GM12878 (cell line): Measurements from ENCODE around the gene LGALS3. TPM values are rescaled to one million over a fixed set of nuclear protein-coding genes. Genes with fewer than 3 reads are reported as not detected.

Source experiments
- ATAC-seq: fragments of 200-7000 bp; cut with Tn5 transposase; 3 replicates; pipeline ENCODE4 v1.9.1; 2020; ENCODE audit warnings: mild to moderate bottlenecking, moderate library complexity
- BruUV-seq: library from RNA; stranded (reverse); fragments of 400-500 nt; replicated peaks from 2 replicates; lab custom pipeline; 2021; lab: Mats Ljungman, UMichigan
- CTCF ChIA-PET: fragments of 300-600 bp; sonication (Branson Sonifier 250); formaldehyde crosslinking; extraction: SDS; loops from one replicate; lab custom pipeline; 2021; ENCODE audit warnings: inconsistent platforms; lab: Yijun Ruan, JAX
- POLR2A ChIA-PET: fragments of 350-600 bp; formaldehyde crosslinking; extraction: SDS; loops from one replicate; lab custom pipeline; 2021; ENCODE audit warnings: inconsistent platforms; lab: Charles Lee
- RAD21 ChIA-PET: fragments of 300-600 bp; sonication (Branson Sonifier 250); formaldehyde crosslinking; loops from one replicate; lab custom pipeline; 2023; ENCODE audit warnings: antibody characterized with exemption; ENCODE audit not compliant: unreplicated experiment; lab: Charles Lee
- SMC1A ChIA-PET: fragments of 300-600 bp; sonication (Branson Sonifier 250); formaldehyde crosslinking; loops from one replicate; lab custom pipeline; 2023; ENCODE audit not compliant: unreplicated experiment, uncharacterized antibody; lab: Charles Lee
- DNase-seq: peaks from one replicate; pipeline ENCODE4 v3.0.0-alpha.2; 2011; ENCODE audit warnings: low read depth, low spot score
- FAIRE-seq: peaks from 3 replicates; lab custom pipeline; 2011; peaks lifted over from hg19 to GRCh38; lab: Jason Lieb, UNC
- H2AFZ ChIP-seq: 2 replicates; pipeline ENCODE4 v1.6.0; 2011; ENCODE audit warnings: low read depth, low read length, control low read depth; ENCODE audit not compliant: control insufficient read depth
- H3K27ac ChIP-seq: 2 replicates; pipeline ENCODE4 v1.5.1; 2011; ENCODE audit warnings: control low read depth; ENCODE audit not compliant: control insufficient read depth, insufficient read depth
- H3K27me3 ChIP-seq, 2 experiments: replicated peaks in 1 of 2; 2 replicates each; pipeline versions ENCODE4 v1.6.0 to v1.6.1; 2011; ENCODE audit warnings: low read length in 1 of 2; ENCODE audit not compliant: control insufficient read depth in 2 of 2, insufficient read depth in 2 of 2
- H3K36me3 ChIP-seq, 2 experiments: 2 replicates each; pipeline ENCODE4 v1.5.1; 2011; ENCODE audit warnings: low read length in 1 of 2; ENCODE audit not compliant: control insufficient read depth in 2 of 2, insufficient read depth in 2 of 2
- H3K4me1 ChIP-seq: 2 replicates; pipeline ENCODE4 v1.6.1; 2011; ENCODE audit warnings: mild to moderate bottlenecking, low read length, moderate library complexity, mixed read lengths; ENCODE audit not compliant: control insufficient read depth, insufficient read depth
- H3K4me2 ChIP-seq: 2 replicates; pipeline ENCODE4 v1.6.0; 2011; ENCODE audit warnings: control low read depth; ENCODE audit not compliant: control insufficient read depth, insufficient read depth
- H3K4me3 ChIP-seq: fragments of 200-600 bp; sonication (generic); 2 replicates; pipeline ENCODE4 v1.5.1; 2016
- H3K79me2 ChIP-seq: 2 replicates; pipeline ENCODE4 v1.6.0; 2011; ENCODE audit warnings: low read length; ENCODE audit not compliant: control insufficient read depth, insufficient read depth
- H3K9ac ChIP-seq: 2 replicates; pipeline ENCODE4 v1.8.0; 2011; ENCODE audit warnings: low read length, control low read depth, mixed read lengths; ENCODE audit not compliant: control insufficient read depth, insufficient read depth
- H3K9me3 ChIP-seq: replicated peaks from 3 replicates; pipeline ENCODE4 v1.5.1; 2011; ENCODE audit warnings: mild to moderate bottlenecking, low read length; ENCODE audit not compliant: control insufficient read depth, insufficient read depth
- H4K20me1 ChIP-seq: 2 replicates; pipeline ENCODE4 v1.6.0; 2011; ENCODE audit not compliant: control insufficient read depth, insufficient read depth
- NR2C2 ChIP-seq: IDR thresholded peaks from 2 replicates; pipeline ENCODE4 v1.6.1; 2011; ENCODE audit warnings: borderline replicate concordance, low read depth; ENCODE audit not compliant: control insufficient read depth, insufficient read length
- PAX5 ChIP-seq: IDR thresholded peaks from 2 replicates; pipeline ENCODE4 v1.6.1; 2011; ENCODE audit warnings: low read depth, low read length, borderline replicate concordance
- SPI1 ChIP-seq: IDR thresholded peaks from 2 replicates; pipeline ENCODE4 v1.6.1; 2011; ENCODE audit warnings: low read depth, mild to moderate bottlenecking, low read length, moderate library complexity, borderline replicate concordance; ENCODE audit not compliant: insufficient read depth
- whole genome bisulfite sequencing: methylation state at CpG from one replicate; pipeline ENCODE4 v1.1.6; 2016; ENCODE audit warnings: low lambda C conversion rate; ENCODE audit not compliant: insufficient replicate concordance, insufficient coverage; ENCODE audit errors: missing lambda C conversion rate; 5-methylcytosine and 5-hydroxymethylcytosine counted together
- in situ Hi-C: fragments of 300-500 bp; cut with MboI; formaldehyde crosslinking; loops from 9 replicates; pipeline ENCODE4 v1.14.3; 2018; ENCODE audit warnings: mixed read lengths
- intact Hi-C: fragments of 100-400 bp; cut with micrococcal nuclease; formaldehyde crosslinking; loops from one replicate; pipeline ENCODE4 v1.14.2; 2022; ENCODE audit not compliant: unreplicated experiment
- polyA plus RNA-seq, 11 experiments: library from polyadenylated mRNA; depleted of rRNA in 4 of 11; unstranded in 6 of 11; stranded (reverse) in 5 of 11; fragments of >200 nt; fragmentation: Nextera tagmentation in 4 of 11; fragmentation: Illumina TruSeq in 1 of 11; extraction: Ambion mirVana in 4 of 11; extraction: Trizol in 1 of 11; gene quantifications; 1 replicate in 1 of 11; 2 replicates in 10 of 11; pipeline versions ENCODE4 v1.2.1 to v1.2.3, GENCODE V29; 2011 to 2016; ENCODE audit warnings: inconsistent platforms in 2 of 11, missing spikeins in 2 of 11, low read depth in 1 of 11
- total RNA-seq, 4 experiments: library from RNA; depleted of rRNA in 3 of 4; stranded (reverse); fragments of >200 nt in 3 of 4; fragmentation: Illumina TruSeq in 1 of 4; extraction: Trizol in 1 of 4; gene quantifications; 2 replicates each; pipeline versions ENCODE4 v1.2.1 to v1.2.3, GENCODE V29; 2013 to 2021
- TF ChIP-seq, protein P1 (sequence below): fragments of 450-650 bp; IDR thresholded peaks from 2 replicates; pipeline ENCODE4 v1.6.1; 2016; ENCODE audit warnings: mild to moderate bottlenecking, moderate library complexity, borderline replicate concordance

Gene LGALS3
- total and polyA plus RNA-seq, 10 of the 15 experiments (the other 5 are each of a cell fraction or from before 2014, with no cell fraction given): 1.5 to 34.2 (median 18.4) TPM

DNA sequence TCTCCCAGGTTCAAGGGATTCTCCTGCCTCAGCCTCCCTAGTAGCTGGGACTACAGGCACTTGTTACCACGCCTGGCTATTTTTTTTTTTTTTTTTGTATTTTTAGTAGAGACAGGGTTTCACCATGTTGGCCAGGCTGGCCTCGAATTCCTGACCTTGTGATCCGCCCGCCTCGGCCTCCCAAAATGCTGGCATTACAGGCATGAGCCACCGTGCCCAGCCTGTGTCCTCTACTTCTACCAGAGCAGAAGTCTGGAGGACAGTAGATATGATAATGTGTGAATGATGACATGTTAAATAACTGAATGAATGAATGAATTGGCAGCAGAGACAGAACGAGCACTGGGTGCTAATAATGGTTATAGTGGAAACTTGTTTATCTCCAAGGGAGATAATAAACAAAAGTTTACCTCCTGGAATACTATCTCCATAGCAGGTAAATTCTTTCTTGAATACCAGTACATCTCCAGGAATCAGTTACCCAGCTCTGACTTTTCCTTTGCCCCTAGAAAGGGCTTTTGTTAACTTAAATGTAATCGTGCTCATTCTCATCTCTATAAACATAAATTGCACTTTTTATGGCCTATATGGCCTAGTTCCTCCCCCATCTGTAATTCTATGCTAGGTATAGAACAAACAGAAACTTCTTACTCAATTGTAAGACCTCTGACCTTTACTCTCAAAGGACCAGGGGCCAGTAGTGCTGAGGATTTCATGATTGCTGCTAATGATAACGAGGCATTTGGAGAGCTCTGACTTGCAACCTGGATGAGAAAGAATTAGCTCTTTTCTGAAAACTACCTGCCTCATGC, 7.2 kb upstream of the LGALS3 start:
- H3K9ac ChIP-seq: no peak overlapping the region
- ChIA-PET CTCF (interaction anchor here (1.0 to 1.4 kb wide), 2 partner anchors 20 to 37 kb away, joined by 3 to 4 read pairs; no protein-coding TSS in a partner anchor), RAD21 (interaction anchor here (1.0 kb wide), 1 partner anchor 32 kb away, joined by 3 read pairs; no protein-coding TSS in a partner anchor), SMC1A (interaction anchor here (0.9 to 1.0 kb wide), 2 partner anchors 10 to 32 kb away, joined by 3 read pairs; no protein-coding TSS in a partner anchor), POLR2A (interaction anchor here (0.6 to 2.6 kb wide), 4 partner anchors 16 to 232 kb away, joined by 4 to 10 read pairs (median 4); no protein-coding TSS in a partner anchor)
- no TSS peak for BruUV-seq
- no peak overlapping the region for H2AFZ ChIP-seq
- no peaks in the 10 kb centered on the region for H4K20me1 ChIP-seq
- no peaks in the 10 kb centered on the region for H3K79me2 ChIP-seq
- peaks cover 6% of the 10 kb centered on the region; the same call in 1 of the 2 replicates for H3K4me1 ChIP-seq
- H3K27ac ChIP-seq: no peak overlapping the region
- no peak overlapping the region for H3K4me3 ChIP-seq
- WGBS: 81% methylated on average over 9 of the region's 9 CpGs
- no peak overlapping the region for H3K4me2 ChIP-seq
- TF ChIP-seq PAX5: no peak
- TF ChIP-seq SPI1: no peak
- ATAC-seq (no peak), FAIRE-seq (no peak), DNase-seq (no peak)
- intact Hi-C loops: no loop called here
- in situ Hi-C loops: no loop called here
- no peaks in the 10 kb centered on the region for H3K36me3 ChIP-seq
- no peaks in the 10 kb centered on the region for H3K27me3 ChIP-seq
- no peaks in the 10 kb centered on the region for H3K9me3 ChIP-seq

DNA sequence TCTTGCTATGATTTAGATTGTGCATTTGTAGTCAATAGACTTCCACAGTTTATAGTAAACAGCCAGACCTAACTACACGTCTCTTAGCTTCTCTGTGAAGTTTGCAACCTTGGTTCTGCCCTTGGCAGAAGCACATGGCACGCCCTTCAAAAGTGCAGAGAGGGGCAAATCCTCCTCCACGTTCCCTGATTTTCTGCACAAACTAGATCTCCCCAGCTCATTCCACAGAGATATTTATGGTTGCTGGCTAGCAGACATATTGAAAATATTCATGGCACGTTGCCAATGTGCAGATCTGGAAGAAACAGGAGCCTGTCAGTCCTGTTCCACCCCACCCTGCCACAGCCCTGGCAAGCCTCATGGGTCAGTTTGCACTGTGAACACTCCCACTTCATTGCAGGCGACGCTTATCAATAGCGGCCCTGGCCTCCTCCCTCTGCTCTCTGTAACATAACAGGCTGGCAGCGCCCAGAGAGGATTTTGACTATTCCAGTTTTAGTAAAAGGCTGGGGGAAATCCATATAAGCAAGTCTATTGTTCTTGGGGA, 6.5 kb upstream of the LGALS3 start:
- DNase-seq (no peak), FAIRE-seq (no peak), ATAC-seq (no peak)
- no peak overlapping the region for H3K4me3 ChIP-seq
- H3K27me3 ChIP-seq: no peaks in the 10 kb centered on the region
- BruUV-seq: no TSS peak
- POLR2A ChIA-PET: interaction anchor here (0.6 to 2.6 kb wide), 3 partner anchors 15 to 31 kb away, joined by 4 to 10 read pairs (median 4); no protein-coding TSS in a partner anchor
- intact Hi-C loops: no loop called here
- H4K20me1 ChIP-seq: no peaks in the 10 kb centered on the region
- in situ Hi-C loops: no loop called here
- no peak overlapping the region for H3K9ac ChIP-seq
- H2AFZ ChIP-seq: no peak overlapping the region
- no peaks in the 10 kb centered on the region for H3K36me3 ChIP-seq
- H3K27ac ChIP-seq: no peak overlapping the region
- SMC1A ChIA-PET: interaction anchor here (0.9 to 1.0 kb wide), 2 partner anchors 11 to 33 kb away, joined by 3 read pairs; no protein-coding TSS in a partner anchor
- H3K9me3 ChIP-seq: no peaks in the 10 kb centered on the region
- WGBS: 72% methylated on average over 8 of the region's 8 CpGs
- H3K79me2 ChIP-seq: no peaks in the 10 kb centered on the region
- RAD21 ChIA-PET: interaction anchor here (1.0 kb wide), 1 partner anchor 33 kb away, joined by 3 read pairs; no protein-coding TSS in a partner anchor
- H3K4me2 ChIP-seq: no peak overlapping the region
- peaks cover 6% of the 10 kb centered on the region; the same call in 1 of the 2 replicates for H3K4me1 ChIP-seq
- TF ChIP-seq NR2C2: no peak
- TF ChIP-seq, protein P1, sequence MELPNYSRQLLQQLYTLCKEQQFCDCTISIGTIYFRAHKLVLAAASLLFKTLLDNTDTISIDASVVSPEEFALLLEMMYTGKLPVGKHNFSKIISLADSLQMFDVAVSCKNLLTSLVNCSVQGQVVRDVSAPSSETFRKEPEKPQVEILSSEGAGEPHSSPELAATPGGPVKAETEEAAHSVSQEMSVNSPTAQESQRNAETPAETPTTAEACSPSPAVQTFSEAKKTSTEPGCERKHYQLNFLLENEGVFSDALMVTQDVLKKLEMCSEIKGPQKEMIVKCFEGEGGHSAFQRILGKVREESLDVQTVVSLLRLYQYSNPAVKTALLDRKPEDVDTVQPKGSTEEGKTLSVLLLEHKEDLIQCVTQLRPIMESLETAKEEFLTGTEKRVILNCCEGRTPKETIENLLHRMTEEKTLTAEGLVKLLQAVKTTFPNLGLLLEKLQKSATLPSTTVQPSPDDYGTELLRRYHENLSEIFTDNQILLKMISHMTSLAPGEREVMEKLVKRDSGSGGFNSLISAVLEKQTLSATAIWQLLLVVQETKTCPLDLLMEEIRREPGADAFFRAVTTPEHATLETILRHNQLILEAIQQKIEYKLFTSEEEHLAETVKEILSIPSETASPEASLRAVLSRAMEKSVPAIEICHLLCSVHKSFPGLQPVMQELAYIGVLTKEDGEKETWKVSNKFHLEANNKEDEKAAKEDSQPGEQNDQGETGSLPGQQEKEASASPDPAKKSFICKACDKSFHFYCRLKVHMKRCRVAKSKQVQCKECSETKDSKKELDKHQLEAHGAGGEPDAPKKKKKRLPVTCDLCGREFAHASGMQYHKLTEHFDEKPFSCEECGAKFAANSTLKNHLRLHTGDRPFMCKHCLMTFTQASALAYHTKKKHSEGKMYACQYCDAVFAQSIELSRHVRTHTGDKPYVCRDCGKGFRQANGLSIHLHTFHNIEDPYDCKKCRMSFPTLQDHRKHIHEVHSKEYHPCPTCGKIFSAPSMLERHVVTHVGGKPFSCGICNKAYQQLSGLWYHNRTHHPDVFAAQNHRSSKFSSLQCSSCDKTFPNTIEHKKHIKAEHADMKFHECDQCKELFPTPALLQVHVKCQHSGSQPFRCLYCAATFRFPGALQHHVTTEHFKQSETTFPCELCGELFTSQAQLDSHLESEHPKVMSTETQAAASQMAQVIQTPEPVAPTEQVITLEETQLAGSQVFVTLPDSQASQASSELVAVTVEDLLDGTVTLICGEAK: no peak
- CTCF ChIA-PET: interaction anchor here (1.0 to 1.4 kb wide), 2 partner anchors 20 to 38 kb away, joined by 3 to 4 read pairs; no protein-coding TSS in a partner anchor
